ENCODE results near the gene SH2D1B. TPM values are rescaled to one million over a fixed set of nuclear protein-coding genes. Genes with fewer than 3 reads are reported as not detected.

The SH2D1B gene
- total and polyA plus RNA-seq, 2 experiments from 2014 or later, result not detected

- H3K27ac ChIP-seq (ENCODE audit: low read depth), result no peak overlapping the region
- DNase-seq (ENCODE audit: low spot score) (no peak), ATAC-seq (no peak)
- H3F3A ChIP-seq (replicated peaks; ENCODE audit: low read depth), result no peaks in the 10 kb centered on the region
- Mint-ChIP-seq H3K36me3 (ENCODE audit: low read depth) (peaks cover 17% of the 10 kb centered on the region; the same call in 2 of the 3 replicates), H3K27ac (no peak overlapping the region), H3K27me3 (ENCODE audit: insufficient read depth, low read depth, poor library complexity) (peaks cover 22% of the 10 kb centered on the region), H3K4me3 (no peak overlapping the region), H3K9me3 (no peaks in the 10 kb centered on the region), H3K4me1 (no peaks in the 10 kb centered on the region)
- H3K27me3 ChIP-seq (ENCODE audit: insufficient read depth), result no peaks in the 10 kb centered on the region
- H3K4me2 ChIP-seq, result no peak overlapping the region
- H3K9me2 ChIP-seq (ENCODE audit: insufficient read depth), result no peaks in the 10 kb centered on the region
- H3K79me2 ChIP-seq (replicated peaks; ENCODE audit: insufficient read depth), result no peaks in the 10 kb centered on the region
- H4K20me1 ChIP-seq (replicated peaks; ENCODE audit: insufficient read depth), result no peaks in the 10 kb centered on the region
- TF ChIP-seq, protein P1, sequence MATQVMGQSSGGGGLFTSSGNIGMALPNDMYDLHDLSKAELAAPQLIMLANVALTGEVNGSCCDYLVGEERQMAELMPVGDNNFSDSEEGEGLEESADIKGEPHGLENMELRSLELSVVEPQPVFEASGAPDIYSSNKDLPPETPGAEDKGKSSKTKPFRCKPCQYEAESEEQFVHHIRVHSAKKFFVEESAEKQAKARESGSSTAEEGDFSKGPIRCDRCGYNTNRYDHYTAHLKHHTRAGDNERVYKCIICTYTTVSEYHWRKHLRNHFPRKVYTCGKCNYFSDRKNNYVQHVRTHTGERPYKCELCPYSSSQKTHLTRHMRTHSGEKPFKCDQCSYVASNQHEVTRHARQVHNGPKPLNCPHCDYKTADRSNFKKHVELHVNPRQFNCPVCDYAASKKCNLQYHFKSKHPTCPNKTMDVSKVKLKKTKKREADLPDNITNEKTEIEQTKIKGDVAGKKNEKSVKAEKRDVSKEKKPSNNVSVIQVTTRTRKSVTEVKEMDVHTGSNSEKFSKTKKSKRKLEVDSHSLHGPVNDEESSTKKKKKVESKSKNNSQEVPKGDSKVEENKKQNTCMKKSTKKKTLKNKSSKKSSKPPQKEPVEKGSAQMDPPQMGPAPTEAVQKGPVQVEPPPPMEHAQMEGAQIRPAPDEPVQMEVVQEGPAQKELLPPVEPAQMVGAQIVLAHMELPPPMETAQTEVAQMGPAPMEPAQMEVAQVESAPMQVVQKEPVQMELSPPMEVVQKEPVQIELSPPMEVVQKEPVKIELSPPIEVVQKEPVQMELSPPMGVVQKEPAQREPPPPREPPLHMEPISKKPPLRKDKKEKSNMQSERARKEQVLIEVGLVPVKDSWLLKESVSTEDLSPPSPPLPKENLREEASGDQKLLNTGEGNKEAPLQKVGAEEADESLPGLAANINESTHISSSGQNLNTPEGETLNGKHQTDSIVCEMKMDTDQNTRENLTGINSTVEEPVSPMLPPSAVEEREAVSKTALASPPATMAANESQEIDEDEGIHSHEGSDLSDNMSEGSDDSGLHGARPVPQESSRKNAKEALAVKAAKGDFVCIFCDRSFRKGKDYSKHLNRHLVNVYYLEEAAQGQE (IDR thresholded peaks at IDR 0.05; ENCODE audit: unreplicated experiment), result no peak
- TF ChIP-seq, protein P2, sequence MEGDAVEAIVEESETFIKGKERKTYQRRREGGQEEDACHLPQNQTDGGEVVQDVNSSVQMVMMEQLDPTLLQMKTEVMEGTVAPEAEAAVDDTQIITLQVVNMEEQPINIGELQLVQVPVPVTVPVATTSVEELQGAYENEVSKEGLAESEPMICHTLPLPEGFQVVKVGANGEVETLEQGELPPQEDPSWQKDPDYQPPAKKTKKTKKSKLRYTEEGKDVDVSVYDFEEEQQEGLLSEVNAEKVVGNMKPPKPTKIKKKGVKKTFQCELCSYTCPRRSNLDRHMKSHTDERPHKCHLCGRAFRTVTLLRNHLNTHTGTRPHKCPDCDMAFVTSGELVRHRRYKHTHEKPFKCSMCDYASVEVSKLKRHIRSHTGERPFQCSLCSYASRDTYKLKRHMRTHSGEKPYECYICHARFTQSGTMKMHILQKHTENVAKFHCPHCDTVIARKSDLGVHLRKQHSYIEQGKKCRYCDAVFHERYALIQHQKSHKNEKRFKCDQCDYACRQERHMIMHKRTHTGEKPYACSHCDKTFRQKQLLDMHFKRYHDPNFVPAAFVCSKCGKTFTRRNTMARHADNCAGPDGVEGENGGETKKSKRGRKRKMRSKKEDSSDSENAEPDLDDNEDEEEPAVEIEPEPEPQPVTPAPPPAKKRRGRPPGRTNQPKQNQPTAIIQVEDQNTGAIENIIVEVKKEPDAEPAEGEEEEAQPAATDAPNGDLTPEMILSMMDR (conservative IDR thresholded peaks at IDR 0.05; ENCODE audit: low read depth in 2 of 2), result no peak
- no peak for TF ChIP-seq JUNB (IDR thresholded peaks at IDR 0.05; ENCODE audit: unreplicated experiment)
- no peak for TF ChIP-seq POLR2AphosphoS5 (IDR thresholded peaks at IDR 0.05; ENCODE audit: low read depth)
- TF ChIP-seq NANOG (IDR thresholded peaks at IDR 0.05; ENCODE audit: borderline replicate concordance), result no peak
- H2AFZ ChIP-seq, result no peak overlapping the region
- no peaks in the 10 kb centered on the region for H3K36me3 ChIP-seq (ENCODE audit: insufficient read depth)
- H3K4me1 ChIP-seq (ENCODE audit: insufficient read depth), result no peaks in the 10 kb centered on the region
- no peak overlapping the region for H3K4me3 ChIP-seq
Observed at GRCh38 chr1:162370721-162371120, 41.2 kb downstream of the SH2D1B start.

DNA sequence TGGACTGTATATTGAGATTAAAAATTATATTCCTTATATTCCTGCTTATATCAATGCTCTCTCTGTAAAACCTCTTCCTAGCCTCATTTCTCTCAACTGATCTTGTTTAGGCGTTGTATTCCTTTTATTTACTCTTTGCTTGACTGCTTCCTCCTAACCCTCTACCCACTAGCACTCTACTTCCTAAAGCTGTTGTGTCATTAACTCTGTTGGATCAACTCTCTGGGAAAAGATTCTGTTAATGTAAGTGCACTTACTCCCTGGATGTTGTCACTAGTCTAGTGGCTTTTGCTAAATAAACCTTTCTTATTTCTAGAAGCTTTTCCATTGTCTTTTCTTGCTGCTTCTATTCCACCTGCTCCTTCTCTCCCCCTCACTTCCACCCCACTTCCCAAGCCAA lies 41.8 kb downstream of the SH2D1B start:
- ATAC-seq, result no peak
- Histone ChIP-seq H3K36me3 (ENCODE audit: insufficient read depth) (no peaks in the 10 kb centered on the region), H4K20me1 (replicated peaks; ENCODE audit: insufficient read depth) (no peaks in the 10 kb centered on the region), H2AFZ (no peak overlapping the region), H3K4me3 (no peak overlapping the region), H3F3A (replicated peaks; ENCODE audit: low read depth) (no peaks in the 10 kb centered on the region), H3K79me2 (replicated peaks; ENCODE audit: insufficient read depth) (no peaks in the 10 kb centered on the region), H3K9me2 (ENCODE audit: insufficient read depth) (no peaks in the 10 kb centered on the region), H3K4me1 (ENCODE audit: insufficient read depth) (no peaks in the 10 kb centered on the region), H3K4me2 (no peak overlapping the region), H3K27me3 (ENCODE audit: insufficient read depth) (no peaks in the 10 kb centered on the region), H3K27ac (ENCODE audit: low read depth) (no peak overlapping the region)
- Mint-ChIP-seq H3K4me3 (no peak overlapping the region), H3K27ac (no peak overlapping the region), H3K9me3 (no peaks in the 10 kb centered on the region), H3K27me3 (ENCODE audit: insufficient read depth, low read depth, poor library complexity) (peaks cover 24% of the 10 kb centered on the region), H3K4me1 (no peaks in the 10 kb centered on the region), H3K36me3 (ENCODE audit: low read depth) (peaks cover 17% of the 10 kb centered on the region; the same call in 2 of the 3 replicates)
- no peak for DNase-seq (ENCODE audit: low spot score)
- no peak for TF ChIP-seq NANOG (IDR thresholded peaks at IDR 0.05; ENCODE audit: borderline replicate concordance)
- no peak for TF ChIP-seq POLR2AphosphoS5 (IDR thresholded peaks at IDR 0.05; ENCODE audit: low read depth)
- no peak for TF ChIP-seq ZNF114 (CRISPR knock-in tag; IDR thresholded peaks at IDR 0.05)
- no peak for TF ChIP-seq EZH2 (IDR thresholded peaks at IDR 0.05; ENCODE audit: low read depth, unreplicated experiment)
- TF ChIP-seq, protein P1 (IDR thresholded peaks at IDR 0.05; ENCODE audit: unreplicated experiment), result no peak
